GM19452 (cell line): Measurements from ENCODE around the gene SPOCK2.

Experiments used
- ATAC-seq: cut with Tn5 transposase; IDR thresholded peaks from one replicate; pipeline ENCODE4 v1.9.1; 2021; ENCODE audit not compliant: unreplicated experiment

SPOCK2 gene

DNA sequence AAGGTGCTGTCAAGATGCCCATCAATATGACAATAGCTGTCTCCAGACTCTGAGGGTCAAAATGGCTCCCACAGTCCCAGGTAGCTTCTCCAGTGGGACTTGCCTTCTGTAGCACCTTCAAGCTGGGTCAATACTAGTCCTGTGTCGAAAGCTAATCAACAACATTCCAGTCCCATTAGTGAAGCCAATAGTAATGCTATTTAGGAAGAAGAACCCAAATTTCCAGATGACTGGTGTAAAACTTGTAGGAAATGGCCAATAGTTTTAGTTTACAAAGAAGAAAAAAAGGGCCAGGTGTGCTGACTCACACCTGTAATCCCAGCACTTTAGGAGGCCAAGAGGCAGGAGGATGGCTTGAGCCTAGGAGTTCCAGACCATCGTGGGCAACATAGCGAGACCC lies 2.0 kb upstream of the SPOCK2 start:
- no peak for ATAC-seq

DNA sequence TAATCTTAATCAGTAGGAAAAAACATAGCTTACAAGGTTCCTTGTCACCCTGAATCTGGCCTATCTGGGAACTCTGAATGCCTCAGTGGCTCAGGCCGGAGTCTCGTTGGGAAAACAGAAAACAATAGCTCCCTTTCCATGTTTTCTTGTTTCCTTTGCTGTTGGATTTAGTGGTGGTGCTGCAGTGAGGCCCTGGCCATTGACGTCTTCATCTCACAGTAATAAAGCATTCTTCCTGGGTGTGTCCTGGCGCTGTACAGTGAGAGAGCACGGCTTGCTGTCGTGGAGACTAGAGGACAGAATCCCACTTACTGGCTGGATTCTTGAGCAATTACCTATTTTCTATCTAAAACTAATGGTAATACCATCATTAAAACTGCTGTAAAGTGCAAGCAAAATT lies 1.3 kb upstream of the SPOCK2 start:
- ATAC-seq, result no peak

GRCh38 chr10:72088889-72089575 lies 681 bp upstream of the SPOCK2 start:
- ATAC-seq, result no peak

DNA sequence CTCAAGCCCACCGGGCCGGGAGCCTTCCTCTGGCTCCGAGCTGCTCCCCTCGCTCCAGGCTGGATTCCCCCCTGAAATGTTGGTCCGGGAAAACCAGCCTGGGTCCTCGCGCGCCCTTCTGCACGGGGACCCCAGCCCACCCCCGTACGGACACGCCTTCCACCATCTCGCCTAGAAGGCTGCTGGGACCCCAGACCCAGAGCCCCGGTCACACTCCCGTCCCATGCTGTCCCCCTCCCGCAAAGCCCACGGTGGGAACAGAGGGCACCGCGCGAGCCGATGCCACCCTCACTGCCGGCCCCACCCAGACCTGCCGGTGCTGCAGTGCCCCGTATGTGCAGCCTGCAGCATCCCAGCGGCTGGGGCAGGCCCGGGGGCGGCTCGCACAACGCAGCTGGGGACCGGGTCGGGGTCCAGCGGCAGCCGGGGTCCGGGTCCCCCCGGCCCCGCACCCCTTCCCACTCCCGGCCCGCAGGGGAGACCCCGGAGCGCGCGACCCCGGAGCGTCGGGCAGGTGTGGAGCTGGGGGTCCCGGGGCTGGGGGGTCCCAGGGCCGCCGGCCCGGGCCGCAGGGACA lies 871 bp downstream of the SPOCK2 start:
- ATAC-seq, result no peak

DNA sequence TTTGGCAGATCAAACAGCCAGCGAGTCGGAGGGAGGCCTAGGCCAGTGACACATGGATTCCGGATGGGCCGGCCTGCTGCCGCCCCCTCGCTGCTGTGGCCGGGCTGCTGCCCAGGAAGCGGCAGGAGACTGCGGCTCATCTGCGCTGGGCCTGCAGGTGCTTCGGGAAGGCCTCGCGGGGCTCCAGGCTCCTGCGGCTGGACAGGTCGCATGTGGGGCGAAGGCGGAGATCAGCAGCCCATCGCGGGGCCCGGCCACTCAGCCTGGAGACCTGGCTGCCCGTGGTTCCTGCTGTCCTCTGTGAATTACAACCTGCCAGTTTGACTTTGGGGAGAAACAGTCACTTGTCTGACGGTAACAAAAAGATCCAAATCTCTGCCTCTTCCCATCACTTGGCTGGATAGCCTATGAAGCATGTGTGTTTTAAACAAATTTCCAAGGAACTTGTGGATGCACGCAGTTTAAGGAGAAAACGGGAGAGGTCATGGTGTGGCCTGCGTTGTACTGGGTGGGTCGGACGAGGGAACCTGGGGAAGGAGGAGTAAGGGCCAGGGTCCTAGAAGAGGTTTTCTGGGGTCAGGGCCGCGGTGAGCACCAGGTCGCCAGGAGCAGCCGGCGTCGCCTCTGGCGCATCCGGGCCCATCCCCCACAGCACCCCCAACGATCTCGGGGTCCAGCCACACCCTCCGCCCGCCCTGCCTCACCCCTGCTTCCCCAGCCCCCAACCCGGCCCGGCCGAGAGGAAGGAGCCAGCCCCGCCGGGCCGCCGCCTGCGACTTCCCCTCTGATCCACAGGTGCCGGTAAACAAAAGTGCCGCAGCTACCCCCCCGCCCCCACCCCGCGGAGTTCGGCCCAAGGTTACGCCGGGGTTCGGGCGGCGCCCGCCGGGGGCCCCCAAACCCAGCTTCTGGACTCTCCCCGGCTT lies 1.6 kb downstream of the SPOCK2 start:
- no peak for ATAC-seq

DNA sequence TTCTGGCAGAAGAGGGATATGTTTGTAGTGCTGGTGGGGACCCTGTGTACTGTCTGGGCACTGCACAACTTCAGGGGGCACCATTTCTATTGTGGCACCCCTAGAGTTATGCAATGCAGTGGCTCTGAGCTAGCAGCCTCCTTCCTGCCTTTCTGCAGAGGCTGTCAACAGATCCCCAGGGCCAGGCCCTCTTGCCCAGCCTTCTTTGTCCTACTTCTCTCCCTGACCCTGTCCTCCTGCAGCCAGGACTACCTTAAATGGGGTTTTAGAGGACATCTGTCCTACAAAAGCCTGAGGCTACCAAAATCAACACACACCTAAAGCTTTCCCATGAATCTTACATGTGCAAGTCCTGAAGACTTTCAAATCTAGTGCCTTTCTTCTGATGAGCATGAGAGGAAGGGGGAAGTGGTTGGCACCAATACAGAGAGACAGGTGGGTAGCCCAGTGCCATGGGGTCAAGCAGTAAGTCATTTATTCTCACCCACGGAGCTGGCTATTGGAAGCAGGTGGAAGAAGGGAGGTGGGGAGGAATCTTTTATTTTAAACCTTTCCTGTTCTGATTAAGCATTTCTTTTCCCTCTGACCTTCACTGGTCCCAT lies 2.4 kb downstream of the SPOCK2 start:
- ATAC-seq, result no peak

GRCh38 chr10:72085166-72085565 lies 3.2 kb downstream of the SPOCK2 start:
- no peak for ATAC-seq

- ATAC-seq, result no peak
Observed at GRCh38 chr10:72083790-72084459, 4.4 kb downstream of the SPOCK2 start.

DNA sequence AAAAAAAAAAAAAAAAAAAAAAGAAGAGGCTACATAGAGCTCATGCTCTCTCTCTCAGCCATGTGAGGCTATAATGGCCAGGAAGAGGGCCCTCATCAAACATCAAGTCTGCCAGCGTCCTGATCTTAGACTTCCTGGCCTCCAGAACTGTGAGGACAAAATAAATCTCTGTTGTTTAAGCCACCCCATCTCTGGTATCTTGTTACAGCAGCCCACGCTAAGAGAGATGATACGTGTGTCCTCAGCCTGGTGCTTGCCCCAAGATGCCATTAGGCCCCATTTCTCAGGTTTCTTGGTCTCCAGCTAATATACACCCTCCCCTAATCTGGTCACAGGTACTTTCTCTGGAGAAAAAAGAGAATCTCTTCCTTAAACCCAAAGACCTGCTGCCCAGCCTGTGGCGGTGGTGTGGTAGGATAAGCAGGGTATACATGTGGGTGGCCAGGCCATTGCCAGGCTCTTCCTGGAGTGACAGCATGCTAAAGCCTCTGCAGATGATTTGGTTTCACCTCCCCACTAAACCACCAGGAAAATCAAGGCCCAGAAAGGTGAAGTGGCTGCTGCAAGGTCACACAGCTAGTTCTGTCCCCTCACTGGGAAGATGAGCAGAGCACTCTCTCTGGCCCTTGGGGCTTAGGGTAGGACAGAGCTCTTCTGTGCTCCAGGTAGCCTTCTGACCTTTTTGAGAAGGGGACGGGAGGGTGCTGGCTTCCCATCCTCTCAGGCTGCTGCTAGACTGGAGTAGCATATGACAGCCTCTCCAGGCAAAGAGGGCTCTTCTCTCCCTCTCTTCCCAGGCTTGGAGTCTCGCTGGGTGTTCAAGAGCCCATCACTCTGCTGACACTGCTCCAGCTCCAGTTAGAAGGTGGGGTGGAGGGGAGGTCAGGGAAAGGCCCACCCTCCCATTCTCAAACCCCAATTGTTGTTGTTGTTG lies 5.2 kb downstream of the SPOCK2 start:
- ATAC-seq, result no peak

GRCh38 chr10:72081772-72082590 lies 6.4 kb downstream of the SPOCK2 start:
- no peak for ATAC-seq

GRCh38 chr10:72081210-72081609 lies 7.1 kb downstream of the SPOCK2 start:
- ATAC-seq, result no peak

DNA sequence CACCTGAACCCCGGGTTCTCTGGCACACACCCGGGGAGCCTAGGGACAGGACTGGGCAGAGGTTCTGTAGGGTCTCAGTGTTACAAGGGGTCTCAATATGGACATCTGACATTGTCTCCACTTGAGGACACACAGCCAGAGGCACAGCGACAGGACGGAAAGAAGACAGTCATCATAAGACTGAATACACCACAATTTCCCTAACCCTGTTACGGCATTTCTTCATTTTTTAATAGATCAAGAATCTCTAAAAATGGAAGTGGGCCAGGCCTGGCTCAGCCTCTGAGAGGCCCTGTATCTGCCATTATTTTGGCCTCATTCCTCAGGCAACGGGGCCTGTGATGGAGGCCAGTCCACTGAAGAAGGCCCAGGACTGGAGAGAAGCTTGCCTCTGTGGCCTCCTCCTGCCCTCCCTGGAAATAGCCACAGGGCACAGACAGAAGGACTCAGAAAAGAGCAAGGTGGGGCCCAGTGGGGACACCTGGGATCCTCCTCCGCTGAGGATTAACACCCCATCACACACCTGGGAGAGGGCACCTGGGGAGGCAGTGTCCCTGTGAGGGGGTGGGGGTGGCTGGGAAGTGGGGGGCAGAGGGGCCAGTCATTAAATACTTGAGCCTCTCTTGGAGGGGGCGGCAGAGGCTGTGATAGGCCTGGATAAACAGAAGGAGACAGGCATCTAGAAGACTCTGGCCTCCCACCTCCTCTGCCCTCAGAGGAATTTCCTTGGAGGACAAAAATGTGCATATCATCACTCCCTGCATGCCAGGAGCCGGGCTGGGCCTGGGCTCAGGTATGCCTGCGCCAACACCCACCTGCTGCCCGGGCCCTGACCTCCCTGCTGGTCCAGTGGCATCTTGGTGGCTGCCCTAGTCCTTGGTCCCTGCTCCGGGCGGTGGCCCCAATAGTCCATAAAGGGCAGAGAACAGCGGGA lies 8.0 kb downstream of the SPOCK2 start:
- ATAC-seq, result no peak

DNA sequence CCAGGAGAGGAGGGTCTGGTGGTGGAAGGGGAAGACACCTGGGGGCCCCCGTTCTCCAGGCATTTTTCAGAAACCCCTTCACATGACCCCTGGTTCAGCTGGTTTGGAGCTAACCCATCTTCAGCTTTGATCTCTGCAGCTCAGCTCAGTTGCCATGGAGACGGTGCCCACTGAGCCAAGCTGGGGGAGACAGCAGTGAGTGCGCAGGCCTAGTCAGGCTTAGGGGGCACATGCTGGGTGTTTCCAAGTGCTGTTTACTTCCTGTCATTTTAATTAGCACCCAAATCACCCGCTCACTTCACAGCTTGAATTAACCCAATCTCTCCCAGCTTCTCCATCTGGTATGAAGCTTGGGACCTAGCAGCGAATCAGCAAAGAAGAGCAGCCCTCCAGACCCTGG lies 9.0 kb downstream of the SPOCK2 start:
- ATAC-seq, result no peak

DNA sequence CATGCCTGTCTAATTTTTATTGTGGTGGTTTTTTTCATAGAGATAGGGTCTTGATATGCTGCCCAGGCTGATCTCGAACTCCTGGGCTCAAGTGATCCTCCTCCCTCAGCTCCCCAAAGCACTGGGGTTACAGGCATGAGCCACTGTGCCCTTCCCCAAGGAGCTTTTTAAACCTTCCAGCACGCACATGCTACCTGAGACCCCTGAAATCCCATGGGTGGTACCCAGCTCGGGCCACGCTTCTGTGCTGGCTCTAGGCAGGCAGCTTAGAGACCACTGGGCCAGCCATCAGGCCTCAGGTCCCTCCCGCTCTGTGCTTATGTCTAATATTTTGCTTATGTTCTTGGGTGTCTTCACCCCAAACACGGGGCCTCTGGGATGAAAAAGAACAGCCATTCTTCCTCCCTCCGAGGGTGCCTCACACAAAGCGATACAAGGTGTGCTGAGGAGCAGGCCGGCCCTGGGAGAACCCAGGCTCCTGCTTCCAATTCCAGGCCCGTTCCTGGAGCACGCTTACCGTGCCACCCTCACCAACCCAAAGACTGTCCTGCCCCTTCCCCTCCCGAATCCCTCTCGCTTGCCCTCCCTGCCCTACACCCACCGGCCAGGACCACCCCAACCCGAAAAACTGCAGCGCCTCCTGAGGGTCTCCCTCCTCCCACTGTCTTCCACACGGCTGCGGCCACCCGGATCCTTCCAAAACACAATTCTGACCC lies 10.9 kb downstream of the SPOCK2 start:
- no peak for ATAC-seq

GRCh38 chr10:72076756-72077155 lies 11.6 kb downstream of the SPOCK2 start:
- ATAC-seq, result no peak

GRCh38 chr10:72075376-72076115 lies 12.8 kb downstream of the SPOCK2 start:
- no peak for ATAC-seq
